Stimulated activated CD4-positive, alpha-beta T cell treated with anti-CD3 and anti-CD28 coated beads, Interleukin-15, amount 100 ng/mL, for 48 hours (primary cell): ENCODE results near the gene CFDP1.
"Not testable (repeated sequence)": the region's sequence is repeated elsewhere in the genome, so short reads cannot be mapped to it uniquely, and the experiment has no call there.

Experiments used
- DNase-seq, 2 donors: peaks; one replicate each; pipeline ENCODE4 v3.0.0-alpha.2; 2020; ENCODE audit warnings: low read depth in 2 of 2

The CFDP1 gene

DNA sequence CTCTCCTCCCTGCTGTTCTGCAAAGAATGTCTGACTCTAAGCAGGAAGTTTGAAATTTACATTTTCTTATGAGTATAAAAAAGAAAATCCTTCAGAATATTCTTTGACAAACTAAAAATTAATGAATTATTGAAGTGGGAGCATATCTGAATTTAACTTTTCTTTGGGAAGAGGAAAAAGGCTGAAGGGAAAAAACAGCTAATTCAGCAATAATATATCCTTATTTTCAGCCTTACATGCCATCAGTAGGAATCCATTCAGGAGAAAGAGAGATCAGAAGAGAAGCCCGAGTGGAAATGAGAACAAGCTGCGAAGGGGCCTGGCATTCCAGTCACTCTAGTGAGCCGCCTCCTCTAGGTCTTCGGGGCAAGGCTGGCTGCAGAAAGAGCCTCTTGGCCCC lies 140.1 kb downstream of the CFDP1 start:
- DNase-seq: no peak

DNA sequence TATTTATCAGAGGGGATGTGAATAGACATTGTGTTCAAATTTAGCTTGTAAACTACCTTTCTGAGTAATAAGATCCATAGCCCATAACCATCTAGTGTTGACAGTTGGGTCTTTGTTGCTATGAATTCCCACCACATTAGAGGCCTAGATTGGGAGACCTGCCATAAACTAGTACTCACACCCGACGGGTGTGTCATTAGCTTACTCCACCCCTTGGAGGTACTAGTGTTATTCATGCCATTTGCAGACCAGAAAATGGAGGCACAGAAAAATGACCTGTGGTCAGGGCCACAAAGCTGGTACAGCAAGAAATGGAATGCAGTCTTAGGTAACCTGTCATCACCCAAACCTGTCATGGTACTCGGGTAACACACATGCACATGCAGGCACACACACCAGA lies 140.6 kb downstream of the CFDP1 start:
- no peak for DNase-seq

DNA sequence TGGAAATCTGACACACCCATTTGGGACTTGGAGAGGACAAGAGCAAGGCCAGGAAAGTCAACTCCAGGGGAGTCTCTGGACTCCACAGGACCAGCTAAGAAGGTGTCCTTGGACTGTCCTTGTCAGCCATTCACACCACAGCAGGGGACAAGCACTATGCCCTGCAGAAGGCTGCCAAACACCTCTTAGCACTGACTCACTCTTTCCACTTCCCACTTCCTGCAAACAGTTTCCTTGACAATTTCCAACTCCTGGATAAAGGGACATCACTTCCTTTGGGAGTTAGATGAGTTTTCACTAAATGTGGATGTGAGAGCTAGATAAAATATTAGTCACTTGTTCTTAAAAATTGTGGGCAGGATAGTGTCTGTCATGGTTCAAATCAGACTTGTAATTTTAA lies 144.1 kb downstream of the CFDP1 start:
- no peak for DNase-seq

DNA sequence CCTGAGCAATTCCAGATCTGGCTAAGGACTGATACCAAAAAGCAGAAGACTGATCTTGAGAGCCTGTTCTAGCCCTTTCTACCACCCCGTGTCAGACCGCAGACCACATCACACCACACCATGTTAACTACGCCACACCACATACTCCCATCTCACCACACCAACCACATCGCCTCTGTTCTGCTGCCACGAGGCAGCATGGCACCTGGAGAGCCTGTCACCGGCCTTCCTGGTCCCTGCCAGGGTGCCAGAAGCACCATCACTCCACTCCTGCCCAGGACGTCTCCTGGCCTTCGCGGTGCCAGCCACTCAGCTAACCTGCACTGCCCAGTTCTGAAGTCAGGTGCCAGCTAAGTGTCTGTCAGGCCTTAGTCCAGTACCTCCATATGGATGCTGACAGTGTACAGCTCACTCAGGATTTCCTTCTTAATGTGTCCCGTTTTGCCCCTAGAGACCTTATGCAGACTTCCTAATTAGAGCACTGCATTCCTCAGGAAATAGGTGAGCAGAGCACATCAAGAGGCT lies 144.6 kb downstream of the CFDP1 start:
- DNase-seq: peak; percentile 37 to 64

DNA sequence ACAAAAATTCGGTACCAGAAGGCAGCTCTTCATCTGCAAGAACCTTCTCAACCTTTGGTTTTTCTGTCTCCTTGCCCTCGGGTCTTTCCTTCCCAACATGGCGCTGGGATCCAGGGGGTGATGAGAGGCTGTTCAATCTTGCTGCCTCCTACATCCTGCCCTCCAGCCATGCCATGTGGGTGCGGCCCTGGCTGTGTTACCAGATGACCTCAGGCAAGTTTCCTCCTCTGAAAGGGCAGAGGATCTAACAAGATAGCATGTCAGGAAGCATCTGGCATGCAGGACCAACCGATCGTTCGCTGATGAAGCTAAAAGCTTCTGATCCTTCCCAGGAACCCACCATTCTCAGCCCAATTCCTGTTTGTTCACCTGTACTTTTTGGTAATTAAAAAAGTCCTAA lies 145.1 kb downstream of the CFDP1 start:
- no peak for DNase-seq

DNA sequence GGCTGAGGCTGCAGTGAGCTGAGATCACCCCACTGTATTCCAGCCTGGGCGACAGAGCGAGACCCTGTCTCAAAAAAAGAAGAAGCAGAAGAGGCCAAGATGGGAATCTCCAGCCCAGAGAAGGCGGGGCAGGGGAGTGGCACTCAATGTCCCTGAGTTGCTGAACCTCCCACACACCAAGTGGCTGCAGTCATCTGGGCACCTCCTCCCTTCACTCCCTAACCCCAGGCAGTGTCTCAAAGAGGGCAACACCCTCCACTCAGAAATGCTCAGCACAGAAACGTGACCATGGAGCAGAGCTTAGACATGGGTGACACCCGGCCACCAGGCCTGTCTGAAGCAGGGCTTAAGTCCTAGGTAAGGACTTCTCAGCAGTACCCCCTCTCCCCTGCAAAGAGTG lies 145.6 kb downstream of the CFDP1 start:
- no peak for DNase-seq

DNA sequence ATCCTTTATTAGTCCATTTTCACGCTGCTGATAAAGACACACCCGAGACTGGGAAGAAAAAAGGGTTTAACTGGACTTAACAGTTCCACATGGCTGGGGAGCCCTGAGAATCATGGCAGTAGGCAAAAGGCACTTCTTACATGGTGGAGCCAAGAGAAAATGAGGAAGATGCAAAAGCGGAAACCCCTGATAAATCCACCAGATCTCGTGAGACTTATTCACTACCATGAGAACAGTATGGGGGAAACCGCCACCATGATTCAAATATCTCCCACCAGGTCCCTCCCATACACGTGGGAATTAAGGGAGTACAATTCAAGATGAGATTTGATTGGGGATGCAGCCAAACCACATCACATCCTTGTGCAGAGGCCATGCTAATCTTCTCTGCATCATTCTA lies 146.9 kb downstream of the CFDP1 start:
- no peak for DNase-seq

DNA sequence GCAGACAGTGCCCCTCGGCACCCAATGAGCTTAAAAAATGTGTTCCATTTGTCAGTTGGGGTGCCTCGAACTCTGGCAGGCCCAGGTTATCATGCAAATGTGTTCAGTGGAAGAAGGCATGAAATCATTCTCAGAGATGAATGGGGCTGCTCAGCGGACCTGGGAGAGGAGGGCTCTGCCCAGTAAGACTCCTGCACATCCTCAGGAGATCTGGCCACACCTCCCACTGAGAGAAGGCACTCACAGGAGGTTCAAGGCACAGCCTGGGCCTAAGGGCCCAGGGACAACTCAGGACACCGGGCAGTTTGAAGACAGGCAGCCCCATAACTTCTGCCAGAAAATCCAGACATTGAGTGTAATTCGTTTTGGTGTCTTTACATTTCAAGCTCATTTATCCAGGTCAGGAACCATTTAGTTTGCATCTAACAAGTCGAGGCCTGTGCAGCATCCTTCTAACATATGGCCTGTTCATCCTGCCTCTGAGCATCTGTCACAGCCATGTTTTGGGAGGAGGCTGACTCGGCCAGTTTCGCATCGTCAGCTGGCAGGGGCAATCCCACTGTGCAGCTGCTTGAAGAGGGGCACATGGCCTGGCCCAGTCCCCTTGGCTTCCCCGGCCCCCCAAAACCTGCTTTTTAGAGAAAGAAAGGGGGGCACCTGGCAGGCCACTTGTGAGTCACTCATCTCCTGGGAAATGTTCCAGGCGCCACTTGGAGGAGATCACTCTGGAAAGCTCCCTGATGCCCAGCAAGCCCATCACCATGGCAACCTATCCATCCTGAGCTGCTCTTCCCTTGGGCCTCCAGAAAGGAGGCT lies 150.6 kb downstream of the CFDP1 start:
- DNase-seq: no peak

DNA sequence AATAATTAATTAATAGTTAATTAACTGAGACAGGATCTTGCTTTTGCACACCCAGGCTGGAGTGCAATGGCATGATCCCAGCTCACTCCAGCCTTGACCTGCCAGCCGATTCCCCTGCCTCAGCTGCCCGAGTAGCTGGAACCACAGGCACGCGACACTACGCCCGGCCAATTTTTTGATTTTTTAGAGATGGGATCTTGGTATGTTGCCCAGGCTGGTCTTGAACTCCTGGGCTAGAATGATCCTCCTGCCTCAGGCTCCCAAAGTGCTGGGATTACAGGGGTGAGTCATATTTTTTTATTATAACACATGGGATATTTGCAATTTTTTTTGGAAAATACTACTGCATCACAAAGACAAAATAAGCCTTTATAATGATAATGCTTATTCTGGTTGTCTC lies 151.5 kb downstream of the CFDP1 start:
- DNase-seq: no peak

DNA sequence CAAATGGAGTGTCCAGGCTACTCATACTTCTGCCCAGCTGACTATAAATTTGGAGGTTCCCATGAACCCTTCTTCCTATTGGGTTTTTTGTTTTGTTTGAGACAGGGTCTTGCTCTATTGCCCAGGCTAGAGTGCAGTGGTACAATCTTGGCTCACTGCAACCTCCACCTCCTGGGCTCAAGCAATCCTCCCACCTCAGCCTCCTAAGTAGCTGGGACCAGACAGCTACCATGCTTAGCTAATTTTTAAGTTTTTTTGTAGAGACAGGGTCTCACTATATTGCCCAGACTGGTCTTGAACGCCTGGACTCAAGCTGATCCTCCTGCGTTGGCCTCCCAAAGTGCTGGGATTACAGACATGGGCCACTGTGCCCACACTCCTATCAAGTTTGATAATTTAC lies 152.3 kb downstream of the CFDP1 start:
- not testable (repeated sequence) for DNase-seq

DNA sequence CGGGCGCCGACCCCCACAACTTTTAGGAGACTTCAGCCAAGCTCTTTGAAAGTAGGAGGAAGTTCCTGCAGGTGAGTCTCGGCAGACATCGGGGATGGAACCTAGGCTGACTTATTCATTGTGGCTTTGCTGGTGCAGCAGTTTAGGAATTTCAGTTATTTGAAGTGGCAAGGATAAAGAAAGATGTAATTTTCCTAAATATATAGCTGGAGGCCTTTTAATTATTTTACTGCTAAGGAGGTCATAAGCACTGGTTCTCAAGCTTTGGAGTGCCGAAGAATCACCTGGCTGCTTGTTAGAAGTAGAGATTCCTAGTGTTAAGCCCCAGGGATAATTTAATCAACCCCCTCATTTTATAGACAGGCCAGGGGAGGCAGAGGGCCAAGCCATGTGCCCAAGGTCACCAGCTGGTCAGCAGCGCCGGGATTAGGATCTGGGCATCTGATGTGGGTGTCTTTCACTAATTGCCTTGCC lies 152.9 kb downstream of the CFDP1 start:
- DNase-seq: no peak

DNA sequence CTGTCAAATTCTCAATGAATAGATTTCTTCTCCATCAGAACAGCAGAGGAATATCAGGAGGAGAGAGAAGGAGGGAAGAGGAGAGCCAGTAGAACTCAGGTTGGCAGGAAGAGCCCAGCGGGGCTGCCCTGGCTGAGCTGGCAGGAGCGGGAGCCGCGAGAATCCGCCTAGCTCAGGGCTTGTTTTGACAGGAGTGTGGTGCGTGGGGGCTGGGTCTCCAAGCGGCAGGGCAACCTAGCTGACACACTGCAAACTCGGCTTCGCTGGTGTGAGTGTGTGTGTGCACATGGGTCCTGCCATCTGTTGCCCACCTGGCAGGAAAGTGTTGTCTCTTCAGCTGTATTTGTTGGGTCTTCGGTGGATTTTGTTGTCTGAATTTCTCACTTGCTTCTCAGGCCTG lies 154.0 kb downstream of the CFDP1 start:
- no peak for DNase-seq

DNA sequence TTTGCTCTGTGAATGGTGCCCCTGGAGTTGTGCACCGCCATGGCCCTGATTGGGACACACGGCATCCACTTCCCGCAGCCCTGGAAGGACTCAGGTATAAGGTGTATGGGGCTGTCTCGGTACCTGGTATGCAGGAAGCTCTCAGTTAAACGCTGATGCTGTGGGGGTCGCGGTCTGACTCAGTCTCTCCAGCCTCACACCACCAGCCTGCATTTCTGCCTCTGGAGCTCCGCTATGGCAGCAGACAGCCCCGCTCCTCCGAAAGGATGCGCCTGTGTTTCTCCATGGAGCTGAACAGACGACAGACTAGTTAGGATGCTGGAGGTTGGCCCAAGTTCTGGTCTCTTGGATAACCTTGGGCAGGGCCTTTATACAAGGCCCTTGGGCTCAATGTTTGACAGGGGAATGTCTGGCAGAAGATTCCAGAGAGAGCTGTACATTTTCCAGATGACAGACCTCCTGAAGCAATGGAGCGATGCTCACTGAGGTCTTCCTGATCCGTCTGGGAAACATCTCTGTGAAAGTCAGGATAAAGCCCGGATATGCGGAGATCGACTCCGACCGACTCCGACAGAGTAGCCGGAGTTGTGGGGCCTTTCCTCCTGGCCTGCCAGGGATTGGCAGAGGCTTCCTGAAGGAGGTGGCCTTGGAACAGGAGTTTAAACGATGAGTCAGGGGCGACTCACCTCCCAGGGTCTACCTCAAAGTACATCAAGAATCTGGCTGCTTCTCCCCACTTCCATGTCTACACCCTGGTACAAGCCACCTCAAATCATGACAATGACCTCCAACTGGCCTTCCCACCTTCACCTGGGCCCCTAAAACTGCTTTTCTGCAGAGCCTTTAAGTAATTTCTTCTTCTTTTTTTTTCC lies 160.0 kb downstream of the CFDP1 start:
- no peak for DNase-seq

DNA sequence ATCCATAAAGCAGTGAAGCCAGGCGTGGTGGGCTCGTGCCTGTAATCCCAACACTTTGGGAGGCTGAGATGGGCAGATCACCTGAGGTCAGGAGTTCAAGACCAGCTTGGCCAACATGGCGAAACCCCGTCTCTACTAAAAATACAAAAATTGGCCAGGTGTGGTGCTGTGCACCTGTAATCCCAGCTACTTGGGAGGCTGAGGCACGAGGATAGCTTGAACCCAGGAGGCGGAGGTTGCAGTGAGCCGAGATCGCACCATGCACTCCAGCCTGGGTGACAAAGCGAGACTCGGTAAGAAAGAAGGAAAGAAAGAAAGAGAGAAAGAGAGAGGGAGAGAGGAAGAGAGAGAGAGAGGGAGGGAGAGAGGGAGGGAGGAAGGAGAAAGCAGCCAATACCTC lies 160.7 kb downstream of the CFDP1 start:
- not testable (repeated sequence) for DNase-seq

DNA sequence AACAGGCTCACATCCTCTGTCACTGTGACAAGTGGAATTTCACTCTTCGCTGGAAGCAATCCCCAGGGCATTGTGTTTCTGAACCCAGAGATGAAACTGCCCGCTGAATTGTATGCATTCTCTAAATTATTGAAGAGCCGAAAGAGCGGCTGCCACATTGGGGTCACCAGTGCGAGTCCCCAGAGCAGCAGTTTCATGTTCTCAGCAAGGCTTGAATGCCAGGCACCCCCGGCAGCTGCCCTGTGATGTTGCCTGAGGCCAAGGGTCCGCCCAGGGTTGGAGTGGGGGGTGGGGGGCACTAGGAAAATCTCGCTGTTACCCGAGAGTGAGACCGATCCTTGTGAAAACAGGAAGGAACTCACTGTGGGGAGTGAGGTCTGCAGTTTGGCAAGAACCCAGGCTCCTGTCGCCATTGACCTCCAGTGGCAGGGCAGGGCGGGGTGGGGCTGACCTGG lies 161.2 kb downstream of the CFDP1 start:
- DNase-seq: no peak

DNA sequence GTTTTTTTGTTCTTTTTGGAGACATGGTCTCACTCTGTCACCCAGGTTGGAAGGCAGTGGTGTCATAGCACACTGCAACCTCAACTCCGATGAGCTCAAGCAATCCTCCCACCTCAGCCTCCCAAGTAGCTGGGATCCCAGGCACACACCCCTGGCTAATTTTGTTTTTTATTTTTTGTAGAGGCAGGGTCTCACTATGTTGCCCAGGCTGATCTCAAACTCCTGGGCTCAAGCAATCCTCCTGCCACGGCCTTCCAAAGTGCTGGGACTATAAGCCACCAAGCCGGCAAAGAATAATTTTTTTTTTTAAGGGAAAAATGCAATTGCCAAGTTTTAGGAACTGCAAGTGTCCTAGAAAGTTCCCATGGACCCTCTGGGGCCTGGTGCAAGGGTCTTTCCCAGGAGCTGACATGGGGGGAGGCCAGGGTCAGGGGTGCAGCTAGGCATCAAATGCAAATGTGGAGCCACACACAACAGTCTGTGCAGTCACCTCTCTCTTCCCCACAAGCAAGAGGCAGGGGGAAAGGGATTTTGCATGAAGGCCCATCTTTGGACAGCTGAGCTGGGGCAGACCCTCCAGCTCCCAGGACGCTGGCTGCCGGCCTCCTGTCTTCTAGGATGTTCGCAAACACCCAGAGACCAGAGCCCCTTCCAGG lies 161.7 kb downstream of the CFDP1 start:
- no peak for DNase-seq

DNA sequence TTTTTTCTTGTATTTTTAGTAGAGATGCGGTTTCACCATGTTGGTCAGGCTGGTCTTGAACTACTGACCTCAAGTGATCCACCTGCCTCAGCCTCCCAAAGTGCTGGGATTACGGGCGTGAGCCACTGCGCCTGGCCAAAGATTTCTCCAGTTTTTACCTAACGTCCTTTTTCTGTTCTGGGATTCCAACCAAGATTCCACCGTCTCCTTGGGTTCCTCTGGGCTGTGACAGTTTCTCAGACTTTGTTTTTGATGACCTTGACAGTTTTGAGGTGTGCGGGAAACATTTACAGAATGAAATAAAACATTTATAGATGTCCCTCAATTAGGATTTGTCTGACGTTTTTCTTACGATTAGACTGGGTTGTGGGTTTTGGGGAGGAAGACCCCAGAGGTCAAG lies 163.9 kb downstream of the CFDP1 start:
- not testable (repeated sequence) for DNase-seq

DNA sequence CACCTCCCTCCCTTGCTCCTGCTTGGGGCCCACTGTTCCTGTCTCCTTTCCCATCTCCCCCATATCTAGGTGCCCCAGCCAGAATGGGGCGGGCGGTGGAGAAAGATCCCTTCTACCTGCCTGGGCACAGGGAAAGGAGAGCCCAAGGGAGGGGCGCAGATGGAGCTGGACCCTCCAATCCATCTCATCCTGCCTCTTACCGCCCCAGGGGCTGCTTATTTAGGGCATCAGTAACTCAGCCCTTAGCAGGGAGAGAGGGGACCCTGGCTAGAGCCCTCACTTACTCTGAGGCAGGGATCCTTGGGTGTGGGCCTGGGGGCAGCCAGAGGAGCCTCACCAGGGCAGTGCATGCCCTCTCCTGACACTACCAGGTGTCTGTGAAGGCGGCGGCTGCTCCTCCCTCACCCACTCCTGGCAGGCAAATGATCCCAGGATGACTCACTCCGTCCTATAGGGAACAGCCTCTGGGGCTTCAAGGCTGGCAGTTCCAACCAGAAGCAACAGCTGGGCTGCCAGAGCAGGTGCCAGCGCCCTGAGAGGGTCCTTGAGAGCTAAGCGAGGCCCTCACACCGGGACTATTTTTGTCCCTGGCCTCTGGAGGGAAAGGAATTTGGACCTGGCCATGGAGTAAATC lies 165.6 kb downstream of the CFDP1 start:
- DNase-seq: no peak

DNA sequence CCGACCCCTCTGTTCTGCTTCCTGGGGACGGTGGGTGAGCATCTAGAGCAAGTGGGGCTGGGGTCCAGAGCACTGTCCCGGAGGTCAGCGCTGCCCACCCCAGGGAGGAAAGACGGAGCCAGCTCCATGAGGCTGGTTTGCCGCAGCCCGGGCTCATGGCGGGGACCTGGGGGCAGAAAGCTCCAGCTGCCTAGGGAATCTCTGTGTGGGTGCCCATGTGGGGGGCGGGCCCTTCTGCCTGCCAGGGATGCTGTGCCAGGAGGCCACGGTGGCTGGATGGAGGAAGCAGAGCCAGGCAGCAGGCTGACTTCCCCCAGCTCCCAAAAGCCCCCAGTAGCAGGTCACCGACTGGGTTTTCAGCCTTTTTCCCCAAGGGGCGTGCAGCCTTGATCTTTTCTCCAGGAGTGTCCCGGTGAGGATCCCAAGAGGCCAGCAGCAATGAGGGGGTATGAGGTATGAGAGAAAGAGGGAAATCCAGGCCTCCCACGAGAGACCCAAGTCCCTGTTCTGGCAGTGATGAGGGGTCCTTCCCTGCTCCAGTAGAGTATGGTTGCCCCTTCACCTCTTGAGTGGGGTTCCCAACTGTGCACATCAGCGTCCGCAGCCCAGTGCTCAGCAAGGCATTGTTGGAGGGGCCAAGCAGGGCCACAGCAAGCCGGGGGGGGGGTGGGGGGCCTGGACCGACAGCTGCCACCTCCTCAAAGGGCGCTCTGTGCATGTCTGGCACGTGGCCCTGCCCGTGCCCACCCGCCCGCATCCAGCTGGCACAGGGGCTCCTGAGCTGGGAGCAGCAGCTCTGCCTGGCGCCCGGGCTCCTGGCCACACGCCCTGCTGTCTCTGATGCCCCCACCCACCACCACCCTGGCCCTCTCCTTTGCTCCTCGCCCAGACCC lies 166.3 kb downstream of the CFDP1 start:
- DNase-seq: no peak

DNA sequence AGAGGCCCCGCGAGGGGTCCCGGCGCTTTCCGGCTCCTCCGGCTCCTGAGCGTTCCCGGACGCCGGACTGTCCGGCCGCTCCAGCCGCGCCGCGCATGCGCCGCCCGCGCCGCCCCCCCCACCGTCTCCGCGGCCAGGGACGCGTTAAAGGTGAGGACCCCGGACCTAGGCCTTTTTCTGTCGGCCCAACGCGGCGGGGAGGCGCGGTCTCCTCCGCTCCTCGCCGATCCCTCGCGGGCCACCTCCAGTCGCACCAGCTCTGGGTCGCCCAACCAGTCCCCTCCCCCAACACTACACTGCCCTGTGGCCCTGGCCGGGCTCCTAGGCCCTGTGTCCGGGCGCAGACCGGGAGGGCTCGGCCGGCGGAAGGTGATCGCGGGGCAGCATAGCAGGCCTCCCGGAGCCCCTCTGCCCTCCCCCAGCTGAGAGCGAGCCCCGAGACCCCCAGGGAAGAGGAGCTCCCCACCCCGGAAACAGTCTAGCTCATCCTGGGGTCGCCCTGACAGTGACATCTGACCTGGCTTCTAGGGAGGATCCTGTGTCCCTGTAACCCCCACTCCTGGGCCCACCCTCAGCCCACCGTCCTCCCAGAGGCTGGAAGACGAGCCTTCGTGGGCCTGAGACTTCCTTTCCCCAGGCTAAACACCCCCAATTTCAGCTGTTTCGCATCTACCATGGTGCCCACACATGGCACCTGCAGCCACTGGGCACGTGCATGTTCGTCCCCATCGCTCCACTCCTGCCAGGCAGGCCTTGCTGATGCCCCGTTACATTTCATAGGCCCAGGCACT lies 167.2 kb downstream of the CFDP1 start:
- DNase-seq: no peak
